COLO829 (cell line): ENCODE results near the gene TMEM269.
"Not testable (repeated sequence)": the region's sequence is repeated elsewhere in the genome, so short reads cannot be mapped to it uniquely, and the experiment has no call there.

Experiments used
- DNase-seq: peaks from one replicate; pipeline ENCODE4 v3.0.0; 2012; ENCODE audit warnings: low spot score

TMEM269 gene

GRCh38 chr1:42777852-42778251 is 6.9 kb upstream of the TMEM269 start:
- DNase-seq = peak; percentile 41

GRCh38 chr1:42779725-42780124 is 5.1 kb upstream of the TMEM269 start:
- no peak for DNase-seq

- no peak for DNase-seq
Observed at GRCh38 chr1:42780176-42780575, 4.6 kb upstream of the TMEM269 start.

- no peak for DNase-seq
Observed at GRCh38 chr1:42783092-42783491, 1.7 kb upstream of the TMEM269 start.

GRCh38 chr1:42784547-42784945 is 245 bp upstream of the TMEM269 start:
- no peak for DNase-seq

- no peak for DNase-seq
Observed at GRCh38 chr1:42786097-42786496, 1.3 kb downstream of the TMEM269 start.

- no peak for DNase-seq
Observed at GRCh38 chr1:42788021-42788420, 3.2 kb downstream of the TMEM269 start.

- DNase-seq = no peak
Observed at GRCh38 chr1:42793824-42794223, 9.0 kb downstream of the TMEM269 start.

- no peak for DNase-seq
Observed at GRCh38 chr1:42797414-42797813, 12.6 kb downstream of the TMEM269 start.

GRCh38 chr1:42797979-42798378 is 13.2 kb downstream of the TMEM269 start:
- no peak for DNase-seq

- no peak for DNase-seq
Observed at GRCh38 chr1:42801832-42802473, 17.2 kb downstream of the TMEM269 start.

GRCh38 chr1:42806171-42806570 is 21.4 kb downstream of the TMEM269 start:
- no peak for DNase-seq

GRCh38 chr1:42806593-42806992 is 21.8 kb downstream of the TMEM269 start:
- no peak for DNase-seq

GRCh38 chr1:42807056-42807668 is 22.4 kb downstream of the TMEM269 start:
- DNase-seq = no peak

GRCh38 chr1:42814815-42815214 is 30.0 kb downstream of the TMEM269 start:
- not testable (repeated sequence) for DNase-seq

- no peak for DNase-seq
Observed at GRCh38 chr1:42815941-42816584, 31.3 kb downstream of the TMEM269 start.

GRCh38 chr1:42816585-42817439 is 32.0 kb downstream of the TMEM269 start, which contains the start of the genes ERMAP and SVBP:
ERMAP (plus strand) TSS chr1:42817122; CDS start chr1:42830449, 13,327 bp downstream.
SVBP (minus strand) TSS chr1:42817397; CDS start chr1:42816544, 853 bp downstream.
- DNase-seq = peak; percentile 91

GRCh38 chr1:42817440-42817767 is 32.6 kb downstream of the TMEM269 start:
- DNase-seq = no peak

GRCh38 chr1:42817976-42818375 is 33.2 kb downstream of the TMEM269 start:
- no peak for DNase-seq

- no peak for DNase-seq
Observed at GRCh38 chr1:42820813-42821212, 36.0 kb downstream of the TMEM269 start.

GRCh38 chr1:42821690-42822089 is 36.9 kb downstream of the TMEM269 start:
- no peak for DNase-seq

GRCh38 chr1:42822800-42823392 is 38.1 kb downstream of the TMEM269 start:
- no peak for DNase-seq
